Measurements from ENCODE around the gene RAB3D. TPM values are rescaled to one million over a fixed set of nuclear protein-coding genes. Genes with fewer than 3 reads are reported as not detected.
"Not testable (repeated sequence)": the region's sequence is repeated elsewhere in the genome, so short reads cannot be mapped to it uniquely, and the experiment has no call there.

Gene RAB3D
- total RNA-seq, 1 experiment from 2014 or later, result 0.74 TPM

GRCh38 chr19:11338569-11339253 is 746 bp downstream of the RAB3D start:
- no peak for DNase-seq (ENCODE audit: low read depth)

- DNase-seq (ENCODE audit: low read depth), result no peak
Measured at GRCh38 chr19:11338121-11338520, 1.3 kb downstream of the RAB3D start.

DNA sequence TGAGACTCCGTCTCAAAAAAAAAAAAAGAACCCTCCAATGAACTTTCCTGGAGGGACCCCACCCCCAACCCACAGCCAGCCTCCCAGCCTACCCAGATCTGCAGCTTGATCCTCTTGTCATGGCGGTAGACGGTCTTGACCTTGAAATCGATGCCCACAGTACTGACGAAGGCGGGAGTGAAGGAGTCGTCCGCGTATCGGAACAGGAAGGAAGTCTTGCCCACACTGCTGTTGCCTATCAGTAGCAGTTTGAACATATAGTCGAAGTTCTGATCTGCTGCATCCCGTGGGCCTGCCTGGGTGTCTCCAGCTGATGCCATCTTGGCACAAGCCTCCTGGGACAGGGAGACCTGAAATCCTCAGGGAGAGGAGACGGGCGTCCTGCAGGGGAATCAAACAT is 2.4 kb downstream of the RAB3D start:
- no peak for DNase-seq (ENCODE audit: low read depth)

DNA sequence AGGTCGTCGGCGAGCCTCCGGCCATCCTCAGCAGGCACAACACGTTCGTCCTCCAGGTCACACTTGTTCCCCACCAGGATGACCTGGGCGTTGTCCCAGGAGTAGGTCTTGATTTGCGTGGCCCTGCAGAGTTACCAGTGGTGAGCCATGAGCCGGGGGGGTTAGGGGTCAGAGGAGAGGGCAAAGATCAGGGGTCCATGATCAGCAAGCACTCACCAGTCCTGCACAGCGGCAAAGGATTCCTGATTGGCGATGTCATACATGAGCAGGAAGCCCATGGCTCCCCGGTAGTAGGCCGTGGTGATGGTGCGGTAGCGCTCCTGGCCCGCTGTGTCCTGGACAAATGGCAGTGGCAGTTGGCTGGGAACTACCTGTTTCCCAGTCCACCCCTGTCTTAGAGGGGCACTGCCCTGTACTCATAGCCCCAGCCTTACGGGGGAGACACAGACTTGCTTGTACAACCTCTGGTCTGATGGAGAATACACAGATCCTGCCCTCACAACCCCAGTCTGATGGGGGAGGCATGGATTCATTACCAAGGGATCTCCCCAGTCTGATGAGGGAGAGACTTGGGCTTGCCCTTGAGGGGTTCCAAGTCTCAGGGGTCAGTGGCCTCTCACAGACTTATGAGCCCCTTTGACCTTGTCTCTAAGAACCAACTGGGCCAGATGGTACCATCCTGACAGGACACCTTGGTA is 3.9 kb downstream of the RAB3D start:
- DNase-seq (ENCODE audit: low read depth), result no peak

GRCh38 chr19:11333838-11334237 is 5.6 kb downstream of the RAB3D start:
- DNase-seq (ENCODE audit: low read depth), result peak; percentile 66

DNA sequence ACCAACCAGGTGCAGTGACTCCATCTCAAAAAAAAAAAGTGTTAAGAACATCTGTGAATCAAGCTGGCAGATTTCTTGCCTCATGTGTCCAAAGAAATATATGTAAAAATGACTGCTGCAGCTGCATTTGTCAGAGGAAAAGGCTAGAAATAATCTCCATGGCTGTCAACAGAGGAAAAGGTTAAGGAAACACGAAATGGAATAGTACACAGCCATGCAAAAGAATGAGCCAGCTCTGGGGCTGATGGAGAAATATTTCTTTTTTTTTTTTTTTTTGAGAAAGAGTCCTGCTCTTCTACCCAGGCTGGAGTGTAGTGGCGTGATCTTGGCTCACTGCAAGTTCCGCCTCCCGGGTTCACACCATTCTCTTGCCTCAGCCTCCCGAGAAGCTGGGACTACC is 6.6 kb downstream of the RAB3D start:
- DNase-seq (ENCODE audit: low read depth), result no peak

- DNase-seq (ENCODE audit: low read depth), result no peak
Measured at GRCh38 chr19:11331502-11331901, 8.0 kb downstream of the RAB3D start.

DNA sequence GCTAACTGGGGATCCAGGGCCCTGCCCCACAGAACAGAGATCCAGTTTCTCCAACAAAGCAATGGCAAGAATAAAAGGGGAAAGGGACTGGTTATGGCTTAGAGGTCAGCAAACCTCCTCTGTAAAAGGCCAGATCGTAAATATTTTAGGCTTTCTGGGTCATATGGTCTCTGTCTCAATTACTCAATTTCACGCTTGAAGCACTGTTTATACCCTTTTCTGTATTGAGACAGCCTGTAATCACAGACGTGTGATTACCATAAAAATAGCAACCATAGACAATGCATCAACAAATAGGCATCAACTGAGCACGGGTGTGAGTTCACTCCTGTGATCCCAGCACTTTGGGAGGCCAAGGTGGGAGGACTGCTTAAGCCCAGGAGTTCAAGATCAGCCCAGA is 9.3 kb downstream of the RAB3D start:
- no peak for DNase-seq (ENCODE audit: low read depth)

- no peak for DNase-seq (ENCODE audit: low read depth)
Measured at GRCh38 chr19:11325544-11325943, 13.9 kb downstream of the RAB3D start.

GRCh38 chr19:11324748-11325389 is 14.6 kb downstream of the RAB3D start:
- DNase-seq (ENCODE audit: low read depth), result no peak

- peak; percentile 96 for DNase-seq (ENCODE audit: low read depth)
Measured at GRCh38 chr19:11324079-11324661, 15.3 kb downstream of the RAB3D start.

GRCh38 chr19:11323601-11324078 is 15.8 kb downstream of the RAB3D start:
- DNase-seq (ENCODE audit: low read depth), result no peak

DNA sequence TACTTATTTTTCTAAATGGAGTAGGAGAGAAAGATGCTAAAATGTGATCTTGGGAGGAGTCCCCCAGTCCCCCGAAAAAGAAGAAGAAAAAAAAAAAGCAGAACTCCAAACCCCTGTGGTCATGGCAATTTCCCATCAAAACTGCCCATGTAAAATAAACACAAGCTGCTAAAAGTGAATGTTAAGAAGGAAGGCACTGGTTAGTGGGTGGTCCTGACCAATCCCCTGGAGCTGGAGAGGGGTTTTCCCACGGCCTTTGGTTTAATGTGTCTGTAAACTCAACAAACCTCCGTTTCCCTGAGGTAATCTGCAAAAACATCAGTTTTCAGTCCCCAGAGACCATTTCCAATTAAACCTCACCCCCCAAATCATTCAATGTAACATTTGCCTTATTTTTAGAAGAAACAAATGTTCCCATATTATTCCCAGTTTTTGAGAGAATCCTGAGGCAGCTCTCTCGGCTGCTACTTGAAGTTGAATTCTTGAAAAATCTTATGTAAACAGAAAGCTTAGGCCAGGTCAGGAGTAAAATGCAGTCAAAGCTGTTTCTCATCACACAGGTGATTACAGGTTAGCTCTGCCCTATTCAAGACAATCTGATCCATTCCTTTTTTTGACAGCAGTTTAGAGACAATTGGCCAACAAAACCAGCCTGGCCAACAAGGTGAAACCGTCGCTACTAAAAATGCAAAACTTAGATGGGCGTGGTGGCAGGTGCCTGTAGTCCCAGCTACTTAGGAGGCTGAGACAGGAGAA is 17.0 kb downstream of the RAB3D start:
- DNase-seq (ENCODE audit: low read depth), result no peak

GRCh38 chr19:11321191-11322126 is 18.0 kb downstream of the RAB3D start:
- no peak for DNase-seq (ENCODE audit: low read depth)

GRCh38 chr19:11320278-11320995 is 19.0 kb downstream of the RAB3D start:
- not testable (repeated sequence) for DNase-seq (ENCODE audit: low read depth)

DNA sequence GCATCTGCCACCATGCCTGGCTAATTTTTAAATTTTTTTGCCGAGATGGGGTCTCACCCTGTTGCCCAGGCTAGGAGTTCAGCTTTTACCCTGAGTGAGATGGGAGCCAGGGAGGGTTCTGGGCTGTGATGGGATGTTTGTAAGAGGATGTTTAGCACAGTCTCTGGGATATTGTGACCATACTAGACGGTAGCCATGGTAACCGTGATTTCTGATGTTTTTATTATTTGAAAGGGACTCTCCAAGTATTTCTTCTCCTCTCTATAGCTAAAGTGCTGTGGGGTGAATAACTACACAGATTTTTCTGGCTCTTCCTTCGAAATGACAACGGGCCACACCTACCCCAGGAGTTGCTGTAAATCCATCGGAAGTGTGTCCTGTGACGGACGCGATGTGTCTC is 33.1 kb downstream of the RAB3D start:
- peak; percentile 50 for DNase-seq (ENCODE audit: low read depth)

- no peak for DNase-seq (ENCODE audit: low read depth)
Measured at GRCh38 chr19:11304936-11305335, 34.5 kb downstream of the RAB3D start.

DNA sequence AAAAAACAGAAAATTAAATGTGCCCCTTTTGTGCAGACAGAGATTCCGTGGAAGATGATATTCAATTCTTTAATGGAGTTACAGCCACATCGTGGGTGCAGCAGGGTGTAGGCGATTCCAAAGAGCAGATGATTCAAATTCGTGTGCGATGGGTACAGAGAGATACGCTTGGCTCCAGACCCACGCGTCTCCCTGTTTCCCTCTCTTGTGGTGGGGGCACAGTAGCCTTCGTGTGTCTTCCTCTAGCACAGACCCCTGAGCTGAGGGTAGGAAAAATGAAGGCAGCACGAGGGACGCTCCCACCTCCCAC is 38.7 kb downstream of the RAB3D start:
- DNase-seq (ENCODE audit: low read depth), result no peak

DNA sequence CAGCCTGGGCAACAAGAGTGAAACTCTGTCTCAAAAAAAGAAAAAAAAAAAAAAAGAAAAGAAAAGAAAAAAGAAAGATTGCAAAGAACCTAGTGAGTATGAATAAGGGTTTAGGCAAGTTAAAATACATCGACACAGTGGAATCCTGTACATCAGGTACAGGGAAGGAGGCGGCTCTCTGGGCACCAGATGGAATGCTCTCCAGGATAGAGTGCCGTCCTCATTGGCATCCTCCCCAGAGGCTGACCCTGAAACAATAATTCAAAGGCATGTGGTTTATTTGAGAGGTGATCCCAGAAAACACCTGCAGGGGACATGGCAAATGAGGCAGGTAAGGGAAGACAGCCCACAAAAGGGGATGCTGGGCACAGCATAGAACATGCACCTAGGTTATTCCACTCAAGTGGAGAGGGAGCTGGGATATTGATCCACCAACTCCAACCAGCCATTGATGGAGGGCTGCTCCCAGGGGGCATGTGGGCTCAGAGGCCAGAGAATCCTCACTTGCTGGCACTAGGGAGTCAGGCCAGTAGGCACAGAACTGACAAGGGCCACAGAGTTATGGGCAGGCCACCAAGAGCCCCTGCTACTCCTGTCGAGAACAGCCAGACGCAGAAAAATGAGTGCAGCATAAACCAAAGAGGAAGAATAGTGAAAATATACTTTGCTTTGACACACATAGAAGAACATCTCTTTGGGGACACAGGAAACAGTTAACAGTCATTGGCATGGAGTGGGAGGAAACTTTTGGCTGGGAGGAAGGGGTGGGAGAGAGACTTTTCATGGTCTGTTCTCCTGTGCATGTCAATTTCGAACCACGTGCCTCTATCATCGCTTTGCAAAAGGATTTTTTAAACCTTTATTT is 39.3 kb downstream of the RAB3D start:
- DNase-seq (ENCODE audit: low read depth), result no peak
